G401.6 (cell line): ENCODE measurements around the gene CLEC7A.

Experiments
- FAIRE-seq: peaks from 2 replicates; lab custom pipeline; 2012; peaks lifted over from hg19 to GRCh38; lab: Jason Lieb, UNC

CLEC7A gene

DNA sequence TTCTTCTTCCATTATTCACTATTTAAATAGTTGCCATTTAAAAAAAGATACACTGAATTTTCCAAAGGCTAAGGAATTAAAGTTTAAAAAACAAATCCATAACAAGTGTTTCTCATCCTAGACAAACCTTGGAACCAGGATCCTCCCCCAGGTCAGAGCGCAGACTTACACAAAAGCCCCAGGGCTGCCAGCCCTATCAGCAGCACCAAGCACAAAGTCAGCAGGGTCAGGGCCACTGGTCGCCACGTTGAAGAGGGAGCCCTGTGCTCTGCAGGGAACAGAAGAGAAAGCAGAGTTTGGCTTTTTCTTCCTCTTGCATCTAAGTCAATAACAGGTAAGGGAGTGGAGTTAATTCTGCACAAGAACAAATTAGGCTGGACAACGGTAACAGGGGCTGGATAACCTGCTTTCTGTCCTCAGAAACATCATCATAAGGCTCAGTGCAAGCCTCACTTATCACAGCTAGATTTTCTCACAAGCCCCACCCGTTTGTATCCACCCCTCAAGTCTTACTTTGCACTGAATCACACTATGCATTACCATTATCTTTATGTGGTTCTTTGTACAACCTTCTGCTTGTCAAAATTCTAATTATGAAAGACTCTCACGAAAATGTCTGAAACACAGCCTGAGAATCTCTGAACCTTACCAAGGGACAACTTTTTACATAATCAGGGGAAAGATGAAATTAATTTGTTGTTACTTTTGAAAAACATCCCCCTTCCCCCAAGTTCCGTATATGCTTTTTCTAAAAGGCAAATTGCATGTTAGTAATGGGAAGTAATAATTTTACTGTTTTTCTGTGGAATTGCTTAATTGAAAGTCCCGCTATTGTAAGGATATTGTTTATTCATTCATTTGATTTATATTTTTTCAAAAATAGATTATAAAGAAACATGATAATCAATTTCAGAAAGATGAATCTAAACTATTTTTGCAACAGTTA lies 40.8 kb downstream of the CLEC7A start:
- no peak for FAIRE-seq

DNA sequence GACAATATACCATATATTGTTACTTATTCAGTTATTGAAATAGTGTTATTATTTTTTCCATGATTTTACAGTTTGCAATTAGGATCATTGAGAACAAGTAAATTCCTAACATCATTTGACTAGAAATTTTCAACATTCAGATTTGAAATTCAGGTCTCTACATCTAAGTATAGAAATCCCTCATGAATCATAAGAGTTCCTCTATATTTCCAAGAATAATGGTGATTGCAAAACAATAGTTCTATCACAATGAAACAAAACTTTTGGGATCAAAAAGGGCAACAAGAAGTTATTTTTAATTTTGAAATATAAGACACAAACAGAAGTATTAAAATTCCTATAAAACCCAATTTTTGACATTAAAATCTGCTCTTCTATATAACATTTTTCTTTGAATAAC lies 42.0 kb downstream of the CLEC7A start:
- FAIRE-seq, result no peak

GRCh38 chr12:10086387-10086786 lies 43.6 kb downstream of the CLEC7A start:
- FAIRE-seq, result no peak

GRCh38 chr12:10084733-10085132 lies 45.3 kb downstream of the CLEC7A start:
- FAIRE-seq, result no peak

DNA sequence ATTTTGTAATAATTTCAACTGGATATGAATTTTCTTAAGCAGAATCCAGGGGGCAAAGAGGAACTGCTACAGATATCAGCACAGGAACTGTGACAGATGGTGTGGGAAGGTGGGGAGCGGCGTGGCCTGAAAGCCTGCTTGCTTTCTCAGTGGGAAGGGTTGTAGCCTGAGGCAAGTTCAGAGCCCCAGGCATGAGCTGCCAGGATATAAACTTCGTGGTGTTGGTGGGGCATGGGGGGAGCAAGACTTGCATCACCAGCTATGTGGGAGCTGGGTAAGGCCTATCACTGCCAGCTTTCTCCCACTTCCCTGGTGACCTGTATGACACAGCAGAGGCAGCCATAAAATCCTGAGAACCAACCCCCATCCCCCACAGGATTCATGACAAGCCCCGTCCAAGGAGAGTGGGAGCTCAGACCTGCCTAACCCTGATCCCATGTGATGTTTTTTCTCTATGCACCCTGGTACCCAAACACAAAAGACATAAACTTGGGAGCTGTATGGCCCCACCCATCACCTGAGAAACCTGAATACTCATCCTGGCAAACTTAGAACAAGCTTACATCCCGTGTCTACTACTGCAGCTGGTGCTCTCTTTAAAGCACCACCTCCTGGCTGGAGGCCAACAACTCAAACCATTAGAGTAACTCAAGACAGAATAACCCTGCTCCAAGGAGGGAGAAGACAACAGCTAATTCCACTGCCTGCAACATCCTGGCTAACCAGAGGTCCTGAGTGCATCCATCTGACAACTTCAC lies 47.7 kb downstream of the CLEC7A start:
- no peak for FAIRE-seq

GRCh38 chr12:10075451-10075850 lies 54.5 kb downstream of the CLEC7A start:
- FAIRE-seq, result no peak

DNA sequence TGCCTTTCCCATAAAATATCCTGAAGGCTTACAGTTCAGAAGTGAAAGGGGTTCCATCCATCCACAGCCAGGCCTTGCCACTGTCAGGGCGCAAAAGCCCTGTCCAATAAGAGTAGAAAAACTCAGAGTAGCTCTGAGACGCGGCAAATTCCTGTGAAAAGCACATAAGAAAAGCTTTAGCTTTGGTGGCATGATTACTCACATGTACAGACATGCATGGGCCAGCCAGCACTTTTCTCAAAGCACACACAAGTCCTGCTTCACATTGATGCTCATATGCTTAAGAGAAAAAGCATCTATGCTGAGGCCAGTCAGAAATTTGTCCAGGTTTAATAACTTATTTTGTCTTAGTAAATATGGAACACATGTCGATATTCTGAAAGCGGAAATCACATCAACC lies 56.7 kb downstream of the CLEC7A start:
- FAIRE-seq, result no peak

GRCh38 chr12:10072131-10072530 lies 57.9 kb downstream of the CLEC7A start:
- FAIRE-seq, result no peak

DNA sequence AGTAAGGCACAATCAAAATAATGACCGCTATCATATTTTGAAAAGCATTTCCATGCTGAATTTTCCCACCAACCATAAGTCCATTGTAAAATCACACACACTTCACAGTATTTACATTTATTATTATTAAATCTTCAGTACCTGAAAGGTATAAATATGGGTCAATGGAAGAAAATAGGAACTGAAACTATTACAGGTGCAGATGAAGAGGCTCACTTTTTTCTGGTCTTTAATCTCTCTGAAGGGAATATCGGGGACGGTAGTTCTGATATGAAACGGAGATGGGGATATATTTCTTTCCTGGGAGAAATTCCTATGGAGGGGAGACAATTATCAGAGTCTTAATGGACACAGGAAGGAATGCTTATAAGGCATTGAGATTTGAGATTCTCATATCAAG lies 59.6 kb downstream of the CLEC7A start:
- no peak for FAIRE-seq

DNA sequence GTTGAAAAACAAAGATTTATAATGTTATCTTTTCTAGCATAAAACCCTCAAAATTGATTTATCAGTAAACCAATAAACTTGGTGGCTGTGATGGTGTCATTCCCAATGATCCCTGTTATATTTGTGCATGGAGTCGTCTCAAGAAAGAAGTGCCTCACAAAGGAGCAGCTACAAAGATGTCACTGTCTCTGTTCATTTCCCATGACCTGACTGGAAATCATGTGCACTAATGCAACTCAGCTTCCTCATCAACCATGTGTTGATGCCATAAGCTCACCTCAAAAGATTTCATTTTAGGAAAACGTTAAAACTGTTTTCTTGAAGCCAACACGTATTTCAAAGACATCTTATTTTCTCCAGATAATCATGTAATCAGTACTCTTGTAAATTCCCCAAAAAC lies 60.0 kb downstream of the CLEC7A start:
- no peak for FAIRE-seq

DNA sequence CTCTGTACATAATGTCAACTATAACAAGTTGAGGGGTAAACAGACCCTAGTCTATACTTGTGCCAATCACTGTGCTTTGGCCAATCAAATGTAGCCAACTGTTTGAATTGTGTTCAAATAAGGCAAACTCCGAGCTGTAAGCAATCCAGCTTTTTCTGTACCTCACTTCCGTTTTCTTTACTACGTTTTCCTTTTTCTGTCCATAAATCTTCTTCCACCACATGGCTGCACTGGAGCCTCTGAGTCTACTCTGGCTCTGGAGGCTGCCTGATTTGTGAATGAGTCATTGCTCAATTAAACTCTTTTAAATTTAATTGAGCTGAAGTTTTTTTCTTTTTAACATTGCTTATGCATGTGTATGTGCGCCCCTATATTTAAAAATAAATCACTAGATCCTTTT lies 60.9 kb downstream of the CLEC7A start:
- FAIRE-seq, result no peak

DNA sequence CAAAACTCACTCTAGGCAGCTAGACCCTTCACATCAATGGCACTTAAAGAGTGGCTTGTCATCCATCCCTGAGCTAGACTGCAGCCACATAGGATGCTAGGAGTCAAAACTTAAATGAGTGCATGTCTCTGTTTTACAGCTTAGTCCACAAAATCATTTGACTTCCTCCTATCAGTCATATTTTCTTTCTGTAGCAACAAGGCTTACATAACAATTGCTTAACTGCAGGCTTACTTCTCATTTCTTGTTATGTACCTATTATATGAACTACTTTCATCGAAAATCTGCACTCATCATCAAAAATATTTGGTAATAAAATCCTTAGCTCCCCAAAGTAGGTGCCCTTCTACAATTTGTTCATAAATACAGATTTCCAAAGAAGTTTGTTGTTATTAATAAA lies 61.4 kb downstream of the CLEC7A start:
- no peak for FAIRE-seq

- FAIRE-seq, result no peak
Observed at GRCh38 chr12:10067942-10068341, 62.1 kb downstream of the CLEC7A start.

GRCh38 chr12:10067264-10067663 lies 62.7 kb downstream of the CLEC7A start:
- FAIRE-seq, result no peak
